Measurements from ENCODE around the gene DTNB. TPM values are rescaled to one million over a fixed set of nuclear protein-coding genes. Genes with fewer than 3 reads are reported as not detected.

Gene DTNB
- total RNA-seq, 1 experiment from 2014 or later: 26.3 TPM

- BruUV-seq (replicated peaks): no TSS peak
- H3K27me3 Mint-ChIP-seq (ENCODE audit: insufficient read depth, unreplicated experiment): no peaks in the 10 kb centered on the region
- TF ChIP-seq CTCF (IDR thresholded peaks at IDR 0.05; ENCODE audit: unreplicated experiment): no peak
- peaks cover 12% of the 10 kb centered on the region for H3K36me3 Mint-ChIP-seq (ENCODE audit: insufficient read depth, unreplicated experiment)
- intact Hi-C loops (cut with micrococcal nuclease): no loop called here
- no peak overlapping the region for H3K27ac Mint-ChIP-seq (ENCODE audit: low read depth, unreplicated experiment)
- DNase-seq (ENCODE audit: unreplicated experiment): no peak
- no peak overlapping the region for H3K4me3 Mint-ChIP-seq (ENCODE audit: unreplicated experiment)
- ChIA-PET CTCF (no interaction called here), POLR2A (no interaction called here)
- no peaks in the 10 kb centered on the region for H3K9me3 Mint-ChIP-seq (ENCODE audit: unreplicated experiment)
- H3K4me1 Mint-ChIP-seq (ENCODE audit: insufficient read depth, unreplicated experiment): no peaks in the 10 kb centered on the region
Measured at GRCh38 chr2:25402477-25402876, 270.9 kb downstream of the DTNB start.

- TF ChIP-seq CTCF (IDR thresholded peaks at IDR 0.05; ENCODE audit: unreplicated experiment): no peak
- peaks cover 12% of the 10 kb centered on the region for H3K36me3 Mint-ChIP-seq (ENCODE audit: insufficient read depth, unreplicated experiment)
Measured at GRCh38 chr2:25401307-25402026, 271.9 kb downstream of the DTNB start.

GRCh38 chr2:25400576-25401216, 272.7 kb downstream of the DTNB start:
- no peak for DNase-seq (ENCODE audit: unreplicated experiment)
- intact Hi-C loops (cut with micrococcal nuclease): no loop called here
- no TSS peak for BruUV-seq (replicated peaks)
- no peak overlapping the region for H3K4me3 Mint-ChIP-seq (ENCODE audit: unreplicated experiment)
- no peaks in the 10 kb centered on the region for H3K4me1 Mint-ChIP-seq (ENCODE audit: insufficient read depth, unreplicated experiment)
- ChIA-PET CTCF (interaction anchor here (0.6 to 1.7 kb wide), 2 partner anchors 23 to 101 kb away, joined by 5 to 7 read pairs; no protein-coding TSS in a partner anchor), POLR2A (no interaction called here)
- no peak overlapping the region for H3K27ac Mint-ChIP-seq (ENCODE audit: low read depth, unreplicated experiment)
- no peaks in the 10 kb centered on the region for H3K9me3 Mint-ChIP-seq (ENCODE audit: unreplicated experiment)
- no peak for TF ChIP-seq CTCF (IDR thresholded peaks at IDR 0.05; ENCODE audit: unreplicated experiment)
- no peaks in the 10 kb centered on the region for H3K27me3 Mint-ChIP-seq (ENCODE audit: insufficient read depth, unreplicated experiment)
- H3K36me3 Mint-ChIP-seq (ENCODE audit: insufficient read depth, unreplicated experiment): peaks cover 12% of the 10 kb centered on the region

More at GRCh38 chr2:25401307-25402026, 271.9 kb downstream of the DTNB start:
- H3K4me3 Mint-ChIP-seq (ENCODE audit: unreplicated experiment): no peak overlapping the region
- BruUV-seq (replicated peaks): no TSS peak
- ChIA-PET POLR2A (no interaction called here), CTCF (interaction anchor here (0.6 to 1.7 kb wide), 2 partner anchors 24 to 100 kb away, joined by 5 to 7 read pairs; no protein-coding TSS in a partner anchor)
- H3K27ac Mint-ChIP-seq (ENCODE audit: low read depth, unreplicated experiment): no peak overlapping the region
- no peaks in the 10 kb centered on the region for H3K9me3 Mint-ChIP-seq (ENCODE audit: unreplicated experiment)
- intact Hi-C loops (cut with micrococcal nuclease): no loop called here
- no peaks in the 10 kb centered on the region for H3K27me3 Mint-ChIP-seq (ENCODE audit: insufficient read depth, unreplicated experiment)
- no peak for DNase-seq (ENCODE audit: unreplicated experiment)
- H3K4me1 Mint-ChIP-seq (ENCODE audit: insufficient read depth, unreplicated experiment): no peaks in the 10 kb centered on the region

- no peak overlapping the region for H3K4me3 Mint-ChIP-seq (ENCODE audit: unreplicated experiment)
- no peak overlapping the region for H3K27ac Mint-ChIP-seq (ENCODE audit: low read depth, unreplicated experiment)
- CTCF ChIA-PET: no interaction called here
- no peaks in the 10 kb centered on the region for H3K27me3 Mint-ChIP-seq (ENCODE audit: insufficient read depth, unreplicated experiment)
- H3K4me1 Mint-ChIP-seq (ENCODE audit: insufficient read depth, unreplicated experiment): no peaks in the 10 kb centered on the region
- no TSS peak for BruUV-seq (replicated peaks)
- POLR2A ChIA-PET: no interaction called here
- H3K36me3 Mint-ChIP-seq (ENCODE audit: insufficient read depth, unreplicated experiment): peaks cover 12% of the 10 kb centered on the region
- TF ChIP-seq CTCF (IDR thresholded peaks at IDR 0.05; ENCODE audit: unreplicated experiment): no peak
- intact Hi-C loops (cut with micrococcal nuclease): no loop called here
- H3K9me3 Mint-ChIP-seq (ENCODE audit: unreplicated experiment): no peaks in the 10 kb centered on the region
- no peak for DNase-seq (ENCODE audit: unreplicated experiment)
Measured at GRCh38 chr2:25400169-25400568, 273.2 kb downstream of the DTNB start.
